ENCODE measurements around the gene UHRF1. TPM values are rescaled to one million over a fixed set of nuclear protein-coding genes. Genes with fewer than 3 reads are reported as not detected.

The UHRF1 gene
- total RNA-seq, 1 donor: 34.1 TPM

GRCh38 chr19:4911786-4912672, 2.7 kb downstream of the UHRF1 start:
- peak; percentile 71 for TF ChIP-seq CTCF (IDR thresholded peaks at IDR 0.05; ENCODE audit: insufficient read depth, low read depth, low read length)
- peak; percentile 99 for DNase-seq (ENCODE audit: low read depth)
- peak overlapping the region; percentile 68 for H3K4me3 ChIP-seq (ENCODE audit: low read depth, low read length)

- peak; percentile 14 for DNase-seq (ENCODE audit: low read depth)
- no peak overlapping the region for H3K4me3 ChIP-seq (ENCODE audit: low read depth, low read length)
- no peak for TF ChIP-seq CTCF (IDR thresholded peaks at IDR 0.05; ENCODE audit: insufficient read depth, low read depth, low read length)
These were observed 4.9 kb downstream of the UHRF1 start for GRCh38 chr19:4913996-4914735.

- peak; percentile 92 for DNase-seq (ENCODE audit: low read depth)
- H3K4me3 ChIP-seq (ENCODE audit: low read depth, low read length): no peak overlapping the region
- TF ChIP-seq CTCF (IDR thresholded peaks at IDR 0.05; ENCODE audit: insufficient read depth, low read depth, low read length): no peak
These were observed 5.6 kb downstream of the UHRF1 start for GRCh38 chr19:4914736-4915501.

GRCh38 chr19:4916292-4917082, 7.2 kb downstream of the UHRF1 start:
- H3K4me3 ChIP-seq (ENCODE audit: low read depth, low read length): no peak overlapping the region
- no peak for TF ChIP-seq CTCF (IDR thresholded peaks at IDR 0.05; ENCODE audit: insufficient read depth, low read depth, low read length)
- no peak for DNase-seq (ENCODE audit: low read depth)

GRCh38 chr19:4922530-4923275, 13.4 kb downstream of the UHRF1 start:
- DNase-seq (ENCODE audit: low read depth): no peak
- H3K4me3 ChIP-seq (ENCODE audit: low read depth, low read length): no peak overlapping the region
- TF ChIP-seq CTCF (IDR thresholded peaks at IDR 0.05; ENCODE audit: insufficient read depth, low read depth, low read length): no peak

All from fibroblast of villous mesenchyme (primary cell).